Endodermal cell (in vitro differentiated cells): ENCODE data around the gene PDIA2. TPM values are rescaled to one million over a fixed set of nuclear protein-coding genes. Genes with fewer than 3 reads are reported as not detected.

Experiments used
- DNase-seq: peaks from one replicate; pipeline ENCODE4 v3.0.0-alpha.2; 2017
- H3K27ac ChIP-seq: 2 replicates; pipeline ENCODE4 v1.5.1; 2013; ENCODE audit warnings: mild to moderate bottlenecking, low read depth, low read length, moderate library complexity
- H3K27me3 ChIP-seq: 2 replicates; pipeline ENCODE4 v1.6.1; 2013; ENCODE audit warnings: mild to moderate bottlenecking, low read length, moderate library complexity; ENCODE audit not compliant: insufficient read depth, control insufficient read depth, poor library complexity, severe bottlenecking
- H3K36me3 ChIP-seq: 2 replicates; pipeline ENCODE4 v1.7.0; 2013; ENCODE audit warnings: mild to moderate bottlenecking, low read length, moderate library complexity; ENCODE audit not compliant: control insufficient read depth, insufficient read depth
- H3K4me1 ChIP-seq: one replicate; pipeline ENCODE4 v1.7.0; 2013; ENCODE audit warnings: low read length; ENCODE audit not compliant: control insufficient read depth, insufficient read depth
- H3K4me3 ChIP-seq: 2 replicates; pipeline ENCODE4 v1.5.1; 2013; ENCODE audit warnings: mild to moderate bottlenecking, low read length, moderate library complexity
- H3K9ac ChIP-seq: 2 replicates; pipeline ENCODE4 v1.6.1; 2013; ENCODE audit warnings: mild to moderate bottlenecking, low read length, moderate library complexity; ENCODE audit not compliant: poor library complexity, severe bottlenecking; ENCODE audit errors: extremely low read depth
- H3K9me3 ChIP-seq: 2 replicates; pipeline ENCODE4 v1.6.1; 2013; ENCODE audit warnings: mild to moderate bottlenecking, low read length, moderate library complexity; ENCODE audit not compliant: control insufficient read depth
- H3K27ac Mint-ChIP-seq: 2 replicates; pipeline ENCODE4 v1.8.0; 2020; ENCODE audit warnings: mixed read lengths
- H3K27me3 Mint-ChIP-seq: 2 replicates; pipeline ENCODE4 v1.8.0; 2021; ENCODE audit warnings: mild to moderate bottlenecking, mixed read lengths; ENCODE audit not compliant: insufficient read depth
- H3K36me3 Mint-ChIP-seq: 2 replicates; pipeline ENCODE4 v1.8.0; 2020; ENCODE audit warnings: low read depth, mixed read lengths
- H3K4me1 Mint-ChIP-seq: 2 replicates; pipeline ENCODE4 v1.8.0; 2020; ENCODE audit warnings: mixed read lengths
- H3K4me3 Mint-ChIP-seq: 2 replicates; pipeline ENCODE4 v1.8.0; 2020; ENCODE audit warnings: mild to moderate bottlenecking, moderate library complexity, mixed read lengths
- H3K9me3 Mint-ChIP-seq: 2 replicates; pipeline ENCODE4 v1.8.0; 2020; ENCODE audit warnings: mild to moderate bottlenecking, mixed read lengths
- CTCF ChIP-seq: fragments of 200-600 bp; sonication (generic); conservative IDR thresholded peaks from 2 replicates; pipeline ENCODE4 v1.5.0; 2021; ENCODE audit warnings: antibody characterized with exemption, mild to moderate bottlenecking
- WGBS, 2 experiments: methylation state at CpG; one replicate each; pipeline versions ENCODE4 v1.1.5 to v1.1.7; 2013; ENCODE audit warnings: missing lambda C conversion rate in 2 of 2, mixed read lengths in 1 of 2; ENCODE audit not compliant: insufficient coverage in 1 of 2, insufficient read length in 1 of 2; 5-methylcytosine and 5-hydroxymethylcytosine counted together
- total RNA-seq, 2 donors: library from RNA; stranded (reverse); fragmentation: NEBNext Ultra II Directional in 1 of 2; extraction: Animal tissue kit (Norgen Biotek cat#: 25700) in 1 of 2; gene quantifications; 2 replicates in 1 of 2; 3 replicates in 1 of 2; pipeline ENCODE4 v1.2.1, GENCODE V29; 2021

Gene PDIA2
- total RNA-seq, 2 donors from 2014 or later: 2.9 to 9.9 TPM

GRCh38 chr16:290681-291405 lies 7.9 kb downstream of the PDIA2 start:
- TF ChIP-seq CTCF: no peak
- WGBS, 2 experiments: 95 to 96% methylated on average over 35 to 50 of the region's 50 CpGs

GRCh38 chr16:291539-291938 lies 8.6 kb downstream of the PDIA2 start:
- no peaks in the 10 kb centered on the region for H3K27me3 Mint-ChIP-seq
- Histone ChIP-seq H3K9ac (no peak overlapping the region), H3K27ac (no peak overlapping the region), H3K36me3 (peaks cover 25% of the 10 kb centered on the region), H3K4me3 (no peak overlapping the region), H3K9me3 (no peaks in the 10 kb centered on the region), H3K27me3 (no peaks in the 10 kb centered on the region), H3K4me1 (no peaks in the 10 kb centered on the region)
- DNase-seq: no peak
- 85 to 90% methylated on average over 13 to 17 of the region's 17 CpGs for WGBS, 2 experiments
- TF ChIP-seq CTCF: no peak
- no peaks in the 10 kb centered on the region for H3K4me1 Mint-ChIP-seq
- H3K4me3 Mint-ChIP-seq: no peak overlapping the region
- no peak overlapping the region for H3K27ac Mint-ChIP-seq
- H3K9me3 Mint-ChIP-seq: peaks cover 3% of the 10 kb centered on the region
- H3K36me3 Mint-ChIP-seq: peaks cover 32% of the 10 kb centered on the region

More at GRCh38 chr16:290681-291405, 7.9 kb downstream of the PDIA2 start:
- H3K36me3 Mint-ChIP-seq: peaks cover 36% of the 10 kb centered on the region
- Histone ChIP-seq H3K36me3 (peaks cover 25% of the 10 kb centered on the region), H3K27ac (no peak overlapping the region), H3K9ac (no peak overlapping the region), H3K4me3 (no peak overlapping the region), H3K27me3 (no peaks in the 10 kb centered on the region), H3K4me1 (no peaks in the 10 kb centered on the region), H3K9me3 (no peaks in the 10 kb centered on the region)
- no peak overlapping the region for H3K4me3 Mint-ChIP-seq
- H3K9me3 Mint-ChIP-seq: peaks cover 6% of the 10 kb centered on the region
- no peaks in the 10 kb centered on the region for H3K27me3 Mint-ChIP-seq
- no peak for DNase-seq
- H3K4me1 Mint-ChIP-seq: no peaks in the 10 kb centered on the region
- H3K27ac Mint-ChIP-seq: no peak overlapping the region

- Histone ChIP-seq H3K27ac (no peak overlapping the region), H3K36me3 (peaks cover 17% of the 10 kb centered on the region), H3K9ac (no peak overlapping the region), H3K4me1 (no peaks in the 10 kb centered on the region), H3K4me3 (no peak overlapping the region), H3K27me3 (no peaks in the 10 kb centered on the region), H3K9me3 (no peaks in the 10 kb centered on the region)
- TF ChIP-seq CTCF: no peak
- Mint-ChIP-seq H3K27ac (no peak overlapping the region), H3K27me3 (no peaks in the 10 kb centered on the region), H3K4me1 (no peaks in the 10 kb centered on the region), H3K9me3 (no peaks in the 10 kb centered on the region), H3K4me3 (no peak overlapping the region), H3K36me3 (peaks cover 25% of the 10 kb centered on the region)
- DNase-seq: no peak
- WGBS, 2 experiments: 93% methylated on average over 10 to 28 of the region's 32 CpGs
Observed at GRCh38 chr16:293043-293775, 10.2 kb downstream of the PDIA2 start.
